Mesendoderm (in vitro differentiated cells): ENCODE data around the gene PKP3.

Experiments used
- DNase-seq: peaks from one replicate; pipeline ENCODE4 v3.0.0; 2013
- H2AK5ac ChIP-seq: 2 replicates; pipeline ENCODE4 v1.6.1; 2013; ENCODE audit warnings: low read length, inconsistent platforms
- H2BK120ac ChIP-seq: 2 replicates; pipeline ENCODE4 v1.6.1; 2013; ENCODE audit warnings: low read depth, mild to moderate bottlenecking, low read length, moderate library complexity, mixed read lengths
- H2BK15ac ChIP-seq: replicated peaks from 2 replicates; pipeline ENCODE4 v1.6.1; 2013; ENCODE audit warnings: low read depth, mild to moderate bottlenecking, moderate library complexity
- H2BK5ac ChIP-seq: 2 replicates; pipeline ENCODE4 v1.6.1; 2013; ENCODE audit warnings: low read length, inconsistent platforms
- H3K18ac ChIP-seq: 2 replicates; pipeline ENCODE4 v1.6.1; 2013; ENCODE audit warnings: mild to moderate bottlenecking, low read length, mixed read lengths
- H3K23ac ChIP-seq: one replicate; pipeline ENCODE4 v1.6.1; 2013; ENCODE audit warnings: low read length
- H3K27ac ChIP-seq: 2 replicates; pipeline ENCODE4 v1.5.1; 2013; ENCODE audit warnings: low read depth, mild to moderate bottlenecking, inconsistent platforms, low read length, moderate library complexity
- H3K27me3 ChIP-seq: 2 replicates; pipeline ENCODE4 v1.6.1; 2013; ENCODE audit warnings: low read length, control low read depth, mild to moderate bottlenecking, inconsistent platforms; ENCODE audit not compliant: insufficient read depth, poor library complexity
- H3K36me3 ChIP-seq: 2 replicates; pipeline ENCODE4 v1.6.1; 2013; ENCODE audit warnings: low read length, inconsistent platforms; ENCODE audit not compliant: control insufficient read depth, insufficient read depth
- H3K4ac ChIP-seq: one replicate; pipeline ENCODE4 v1.6.1; 2013; ENCODE audit warnings: low read depth, mild to moderate bottlenecking, low read length, moderate library complexity
- H3K4me1 ChIP-seq: 2 replicates; pipeline ENCODE4 v1.6.1; 2013; ENCODE audit warnings: low read depth, low read length, inconsistent platforms; ENCODE audit not compliant: control insufficient read depth
- H3K4me2 ChIP-seq: 2 replicates; pipeline ENCODE4 v1.6.1; 2013; ENCODE audit warnings: low read length
- H3K4me3 ChIP-seq: 2 replicates; pipeline ENCODE4 v1.5.1; 2013; ENCODE audit warnings: mild to moderate bottlenecking, low read length
- H3K56ac ChIP-seq: one replicate; pipeline ENCODE4 v1.6.1; 2013; ENCODE audit warnings: low read length
- H3K79me1 ChIP-seq: 2 replicates; pipeline ENCODE4 v1.6.1; 2013; ENCODE audit warnings: low read length, inconsistent platforms
- H3K79me2 ChIP-seq: 2 replicates; pipeline ENCODE4 v1.6.1; 2013; ENCODE audit warnings: mild to moderate bottlenecking, low read length; ENCODE audit not compliant: control insufficient read depth, insufficient read depth
- H3K9ac ChIP-seq: 2 replicates; pipeline ENCODE4 v1.6.1; 2013; ENCODE audit warnings: low read length, inconsistent platforms
- H4K5ac ChIP-seq: one replicate; pipeline ENCODE4 v1.6.1; 2013; ENCODE audit warnings: low read length
- H4K8ac ChIP-seq: one replicate; pipeline ENCODE4 v1.6.1; 2013; ENCODE audit warnings: low read depth, mild to moderate bottlenecking, control low read depth, low read length, moderate library complexity
- WGBS: extraction: QIAGEN DNeasy Blood & Tissue Kit; methylation state at CpG from one replicate; pipeline ENCODE4 v1.1.7; 2013; ENCODE audit warnings: low lambda C conversion rate, missing lambda C conversion rate; ENCODE audit not compliant: insufficient coverage; ENCODE audit errors: extremely low coverage; 5-methylcytosine and 5-hydroxymethylcytosine counted together

PKP3 gene

DNA sequence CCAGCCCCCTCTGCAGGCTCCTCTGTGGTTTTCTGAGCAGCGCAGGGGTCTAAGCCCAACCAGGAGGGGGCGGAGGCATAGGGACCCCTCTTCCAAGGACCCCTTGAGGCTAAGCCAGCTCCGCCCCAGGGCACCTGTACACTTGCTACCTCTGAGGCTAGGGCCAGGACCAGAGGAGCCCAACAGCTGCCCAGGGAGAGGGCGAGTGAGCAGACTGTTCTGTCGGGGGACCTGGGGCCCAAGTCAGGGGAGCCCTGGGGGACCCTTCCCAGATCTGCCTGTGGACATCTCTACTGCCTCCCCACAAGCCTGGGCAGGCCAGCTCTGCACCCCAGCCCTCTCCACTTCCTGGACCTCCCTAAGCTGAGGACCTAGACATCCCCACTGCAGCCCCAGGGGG lies 23.0 kb upstream of the PKP3 start:
- Histone ChIP-seq H3K27me3 (no peaks in the 10 kb centered on the region), H2BK15ac (no peak overlapping the region), H3K18ac (no peak overlapping the region), H3K27ac (no peak overlapping the region), H3K36me3 (peaks cover 4% of the 10 kb centered on the region), H2AK5ac (no peak overlapping the region), H4K5ac (no peak overlapping the region), H3K23ac (no peak overlapping the region), H3K9ac (no peak overlapping the region), H2BK120ac (no peak overlapping the region), H2BK5ac (no peak overlapping the region), H3K4me1 (peaks cover 5% of the 10 kb centered on the region), H3K79me1 (no peaks in the 10 kb centered on the region), H3K4ac (no peak overlapping the region), H3K4me2 (no peak overlapping the region), H3K4me3 (no peak overlapping the region), H4K8ac (no peak overlapping the region), H3K56ac (no peak overlapping the region), H3K79me2 (no peaks in the 10 kb centered on the region)
- no peak for DNase-seq
- WGBS = no CpG with 5 or more reads among the region's 5 CpGs

DNA sequence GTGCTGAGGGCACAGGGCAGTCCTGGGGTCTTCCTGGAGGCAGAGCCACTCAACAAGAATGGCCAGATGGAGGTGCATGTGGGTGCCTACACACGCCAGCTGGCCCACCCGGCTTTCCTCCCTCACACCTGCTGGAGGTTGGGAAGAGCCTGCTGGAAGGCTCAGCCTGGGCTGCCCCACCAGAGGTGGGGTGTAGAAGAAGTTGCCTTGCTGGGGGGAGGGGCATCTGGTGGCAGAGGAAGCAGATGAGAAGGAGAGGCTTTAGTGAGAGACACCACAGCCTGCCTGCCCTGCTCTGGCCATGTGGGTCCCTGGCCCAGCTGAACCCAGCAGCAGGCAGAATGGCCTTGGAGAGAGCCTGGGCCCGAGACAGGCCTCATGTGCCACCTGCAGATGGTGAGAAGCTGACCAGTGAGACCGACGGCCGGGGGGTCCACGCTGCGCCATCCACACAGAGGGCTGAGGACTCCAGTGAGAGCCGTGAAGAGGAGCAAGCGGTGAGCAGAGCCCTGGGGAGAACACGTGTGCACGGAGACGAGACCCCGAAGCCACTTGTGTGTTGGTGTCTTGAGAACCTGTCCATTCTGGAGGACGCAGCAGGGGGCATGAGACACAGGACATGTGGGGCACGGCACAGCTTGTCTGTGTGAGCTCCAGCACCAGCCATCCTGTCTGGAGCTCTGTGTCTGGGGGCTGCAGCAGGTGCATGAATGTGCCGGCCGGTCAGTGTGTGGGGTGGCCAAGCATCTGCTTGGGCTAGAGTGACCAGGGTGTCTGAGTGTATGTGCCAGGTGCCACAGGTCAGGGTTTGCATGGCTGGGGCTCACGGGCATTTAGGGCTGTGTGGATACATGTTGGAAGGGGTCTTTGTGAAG lies 22.1 kb upstream of the PKP3 start:
- Histone ChIP-seq H2BK120ac (no peak overlapping the region), H3K27me3 (no peaks in the 10 kb centered on the region), H3K36me3 (peaks cover 4% of the 10 kb centered on the region), H3K4me2 (no peak overlapping the region), H2AK5ac (no peak overlapping the region), H3K4me3 (no peak overlapping the region), H3K56ac (no peak overlapping the region), H3K23ac (no peak overlapping the region), H3K79me1 (no peaks in the 10 kb centered on the region), H2BK15ac (no peak overlapping the region), H3K18ac (no peak overlapping the region), H4K5ac (no peak overlapping the region), H4K8ac (no peak overlapping the region), H3K79me2 (no peaks in the 10 kb centered on the region), H3K9ac (no peak overlapping the region), H3K27ac (no peak overlapping the region), H2BK5ac (no peak overlapping the region), H3K4me1 (peaks cover 5% of the 10 kb centered on the region), H3K4ac (no peak overlapping the region)
- WGBS = no CpG with 5 or more reads among the region's 19 CpGs
- DNase-seq = no peak

DNA sequence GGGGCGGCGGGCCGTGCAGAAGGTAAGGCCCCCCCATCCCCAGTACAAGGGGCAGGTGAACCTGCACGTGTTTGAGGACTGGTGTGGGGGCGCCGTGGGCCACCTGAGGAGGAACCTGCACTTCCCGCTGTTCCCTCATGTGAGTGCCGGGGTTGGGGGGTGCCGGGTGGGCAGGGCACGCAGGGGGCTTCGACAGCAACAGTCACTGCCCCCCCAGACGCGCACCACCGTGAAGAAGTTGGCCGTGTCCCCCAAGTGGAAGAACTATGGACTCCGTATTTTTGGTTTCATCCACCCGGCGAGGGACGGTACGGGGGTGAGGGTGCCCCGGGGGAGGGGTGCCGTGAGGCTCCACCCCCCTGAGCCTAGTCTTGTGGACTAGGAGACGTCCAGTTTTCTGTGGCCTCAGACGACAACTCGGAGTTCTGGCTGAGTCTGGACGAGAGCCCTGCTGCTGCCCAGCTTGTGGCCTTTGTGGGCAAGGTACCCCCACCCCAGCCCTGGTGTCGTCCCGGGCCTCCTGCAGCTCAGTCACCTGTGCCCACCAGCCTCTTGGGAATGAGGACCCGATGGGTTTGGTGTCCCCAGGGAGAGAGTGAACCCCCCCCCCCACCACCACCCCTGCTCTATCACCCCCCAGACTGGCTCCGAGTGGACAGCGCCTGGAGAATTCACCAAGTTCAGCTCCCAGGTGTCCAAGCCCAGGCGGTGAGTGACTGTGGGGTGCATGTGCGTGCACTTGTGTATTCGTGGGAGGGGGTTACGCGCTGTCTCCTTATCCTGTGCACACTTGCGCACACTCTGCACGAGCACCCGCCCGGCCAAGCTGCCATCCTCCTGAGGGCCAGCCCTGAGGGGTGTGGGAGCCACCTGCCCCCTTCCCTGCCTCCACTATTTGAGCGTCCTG lies 20.9 kb upstream of the PKP3 start:
- Histone ChIP-seq H2AK5ac (no peak overlapping the region), H3K79me1 (no peaks in the 10 kb centered on the region), H2BK15ac (no peak overlapping the region), H3K36me3 (peaks cover 4% of the 10 kb centered on the region), H3K23ac (no peak overlapping the region), H3K56ac (no peak overlapping the region), H3K4me2 (no peak overlapping the region), H3K18ac (no peak overlapping the region), H3K4me3 (no peak overlapping the region), H3K4me1 (peaks cover 5% of the 10 kb centered on the region), H2BK120ac (no peak overlapping the region), H3K79me2 (no peaks in the 10 kb centered on the region), H3K27ac (no peak overlapping the region), H3K27me3 (no peaks in the 10 kb centered on the region), H2BK5ac (no peak overlapping the region), H4K5ac (no peak overlapping the region), H4K8ac (no peak overlapping the region), H3K9ac (no peak overlapping the region), H3K4ac (no peak overlapping the region)
- no peak for DNase-seq
- WGBS = no CpG with 5 or more reads among the region's 41 CpGs

DNA sequence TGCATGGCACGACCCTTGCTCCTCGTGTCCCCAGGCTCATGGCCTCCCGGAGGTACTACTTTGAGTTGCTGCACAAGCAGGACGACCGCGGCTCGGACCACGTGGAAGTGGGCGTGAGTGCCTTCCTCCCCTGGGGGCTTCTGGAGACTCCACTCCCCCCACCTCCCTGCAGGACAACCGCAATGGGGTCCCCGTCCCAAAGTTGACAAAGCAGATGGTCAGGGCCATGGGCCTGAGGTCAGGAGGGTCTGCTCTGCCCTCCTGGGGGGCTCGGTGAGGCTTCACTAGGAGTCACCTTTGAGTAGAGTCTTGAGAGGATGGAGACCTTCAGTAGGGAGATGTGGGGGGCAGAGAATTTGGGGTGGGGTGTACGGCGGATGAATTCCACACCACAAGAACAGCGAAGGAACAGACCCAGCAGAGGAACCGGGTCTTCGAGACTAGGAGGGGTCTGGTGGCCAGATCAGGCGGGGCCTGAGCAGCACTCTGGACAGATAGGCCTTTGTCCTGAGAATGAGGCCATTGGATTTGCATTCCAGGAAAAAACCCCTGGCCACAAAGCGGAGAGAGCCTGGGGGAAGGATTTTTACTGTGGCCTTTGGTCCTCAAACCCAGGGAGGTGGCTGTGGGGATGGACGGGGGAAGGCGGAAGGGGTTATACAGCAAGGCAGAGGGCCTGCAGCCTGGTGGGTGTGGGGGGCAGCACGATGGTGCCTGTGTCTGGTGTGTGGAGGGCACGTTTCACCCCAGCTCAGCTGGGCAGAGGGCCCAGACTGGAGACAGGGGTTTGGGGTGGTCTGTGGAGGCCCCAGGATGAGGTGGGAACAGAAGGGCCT lies 20.1 kb upstream of the PKP3 start:
- H3K18ac ChIP-seq = no peak overlapping the region

DNA sequence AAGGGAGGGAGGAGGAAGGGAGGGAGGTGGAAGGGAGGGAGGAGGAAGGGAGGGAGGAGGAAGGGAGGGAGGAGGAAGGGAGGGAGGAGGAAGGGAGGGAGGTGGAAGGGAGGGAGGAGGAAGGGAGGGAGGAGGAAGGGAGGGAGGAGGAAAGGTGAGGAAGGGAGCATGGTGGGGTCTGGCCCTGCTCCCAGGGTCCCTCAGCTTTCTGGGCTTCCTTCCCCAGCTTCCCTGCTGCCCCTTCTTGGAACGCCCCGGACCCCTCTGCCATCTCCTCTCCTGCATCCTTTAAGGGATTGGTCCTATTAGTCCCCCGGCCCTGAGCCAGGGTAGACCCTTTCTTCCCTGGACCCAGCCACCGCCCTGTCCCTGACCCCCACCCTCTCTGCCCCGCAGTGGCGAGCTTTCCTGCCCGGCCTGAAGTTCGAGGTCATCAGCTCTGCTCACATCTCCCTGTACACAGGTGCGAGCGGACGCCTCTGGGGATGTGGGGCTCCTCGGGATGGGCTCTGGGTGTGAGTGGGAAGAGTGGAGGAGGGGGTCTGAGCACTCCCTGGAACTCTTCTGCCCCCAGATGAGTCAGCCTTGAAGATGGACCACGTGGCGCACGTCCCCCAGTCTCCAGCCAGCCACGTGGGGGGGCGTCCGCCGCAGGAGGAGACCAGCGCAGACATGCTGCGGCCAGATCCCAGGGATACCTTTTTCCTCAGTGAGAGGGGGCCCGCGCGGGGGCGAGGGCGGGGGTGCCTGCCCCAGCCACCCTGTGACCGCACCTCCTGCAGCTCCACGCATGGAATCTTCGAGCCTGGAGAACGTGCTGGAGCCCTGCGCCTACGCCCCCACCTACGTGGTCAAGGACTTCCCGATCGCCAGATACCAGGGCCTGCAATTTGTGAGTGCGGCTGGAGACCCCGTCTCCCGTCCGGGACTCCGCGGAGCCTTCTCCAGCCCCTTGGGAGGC lies 18.7 kb upstream of the PKP3 start:
- Histone ChIP-seq H3K27me3 (no peaks in the 10 kb centered on the region), H3K4me2 (no peak overlapping the region), H3K56ac (no peak overlapping the region), H4K8ac (no peak overlapping the region), H3K79me2 (no peaks in the 10 kb centered on the region), H2AK5ac (no peak overlapping the region), H3K79me1 (no peaks in the 10 kb centered on the region), H4K5ac (no peak overlapping the region), H2BK15ac (no peak overlapping the region), H3K9ac (no peak overlapping the region), H3K23ac (no peak overlapping the region), H3K36me3 (peaks cover 4% of the 10 kb centered on the region), H2BK5ac (no peak overlapping the region), H3K4ac (no peak overlapping the region), H3K27ac (no peak overlapping the region), H2BK120ac (no peak overlapping the region), H3K4me3 (no peak overlapping the region), H3K18ac (no peak overlapping the region), H3K4me1 (no peaks in the 10 kb centered on the region)
- DNase-seq = no peak
- no CpG with 5 or more reads among the region's 41 CpGs for WGBS

More for the DNA sequence above, 20.1 kb upstream of the PKP3 start:
- no peak for DNase-seq
- Histone ChIP-seq H3K27me3 (no peaks in the 10 kb centered on the region), H2BK5ac (no peak overlapping the region), H3K79me2 (no peaks in the 10 kb centered on the region), H3K79me1 (no peaks in the 10 kb centered on the region), H4K8ac (no peak overlapping the region), H2BK15ac (no peak overlapping the region), H3K4me2 (no peak overlapping the region), H3K9ac (no peak overlapping the region), H3K4ac (no peak overlapping the region), H2BK120ac (no peak overlapping the region), H2AK5ac (no peak overlapping the region), H3K4me3 (no peak overlapping the region), H4K5ac (no peak overlapping the region), H3K27ac (no peak overlapping the region), H3K23ac (no peak overlapping the region), H3K4me1 (no peaks in the 10 kb centered on the region), H3K36me3 (peaks cover 4% of the 10 kb centered on the region), H3K56ac (no peak overlapping the region)
- WGBS = no CpG with 5 or more reads among the region's 23 CpGs
